ENCODE measurements around the gene ASB8. TPM values are rescaled to one million over a fixed set of nuclear protein-coding genes. Genes with fewer than 3 reads are reported as not detected.

Gene ASB8
- total and polyA plus RNA-seq, 2 of the 4 experiments (the other 2 are of a cell fraction) = 22.9 to 26.7 TPM

Small RNA genes lying within 50 kb of the gene (microRNA-seq; reads per million reads assigned to microRNA genes)
- 1.1 to 2.1 reads per million in 2 experiments for gene MIR6505 (ENCODE audit: insufficient read depth in 1 of 2, insufficient read length in 1 of 2, unreplicated experiment in 1 of 2)

Small RNA genes lying within 50 kb of the gene (small RNA-seq; reads per million reads assigned to genes)
- gene MIR6505 = 0 to 7.3 (median 1.3) reads per million in 5 experiments

Other genes with a start within 250 kb of the ASB8 start
- 63.9 and 72.1 TPM in 2 replicates for gene TMEM106C, start 193.9 kb downstream of the ASB8 start, total RNA-seq (2012; rRNA removed)
- gene TMEM106C, start 193.9 kb downstream of the ASB8 start, polyA plus RNA-seq (2012; rRNA removed) = 66.4 and 74.6 TPM in 2 replicates
- not detected in 2 replicates for gene COL2A1, start 153.0 kb downstream of the ASB8 start, total RNA-seq (2012; rRNA removed)
- gene COL2A1, start 153.0 kb downstream of the ASB8 start, polyA plus RNA-seq (2012; rRNA removed) = 0.05 TPM in 1 of 2 replicates, not detected in the other
- 22.5 and 25.3 TPM in 2 replicates for gene SENP1, start 51.4 kb downstream of the ASB8 start, total RNA-seq (2012; rRNA removed)
- 6.9 and 7.2 TPM in 2 replicates for gene SENP1, start 51.4 kb downstream of the ASB8 start, polyA plus RNA-seq (2012; rRNA removed)
- 77.5 and 82.6 TPM in 2 replicates for gene PFKM, start 38.2 kb downstream of the ASB8 start, total RNA-seq (2012; rRNA removed)
- gene PFKM, start 38.2 kb downstream of the ASB8 start, polyA plus RNA-seq (2012; rRNA removed) = 49.4 and 56.7 TPM in 2 replicates
- under 0.01 and 0.18 TPM in 2 replicates for gene CCDC184, start 26.1 kb upstream of the ASB8 start, total RNA-seq (2012; rRNA removed)
- gene CCDC184, start 26.1 kb upstream of the ASB8 start, polyA plus RNA-seq (2012; rRNA removed) = 0.22 TPM in 2 replicates
- not detected in 2 replicates for gene OR10AD1, start 45.8 kb upstream of the ASB8 start, total RNA-seq (2012; rRNA removed)
- gene OR10AD1, start 45.8 kb upstream of the ASB8 start, polyA plus RNA-seq (2012; rRNA removed) = not detected in 2 replicates
- gene ZNF641, start 193.4 kb upstream of the ASB8 start, total RNA-seq (2012; rRNA removed) = 3.9 and 5.2 TPM in 2 replicates
- gene ZNF641, start 193.4 kb upstream of the ASB8 start, polyA plus RNA-seq (2012; rRNA removed) = 2.3 and 2.5 TPM in 2 replicates

Data from IMR-90 (cell line).